Mesenchymal stem cell (in vitro differentiated cells and primary cell): ENCODE results near the gene GIPC3.

ENCODE experiments used
- DNase-seq: peaks from one replicate; pipeline ENCODE4 v3.0.0-alpha.2; 2013
- H2AFZ ChIP-seq: one replicate; pipeline ENCODE4 v1.6.1; 2013; ENCODE audit warnings: low read depth, mild to moderate bottlenecking, control low read depth, inconsistent platforms, low read length, moderate library complexity
- H2AK5ac ChIP-seq: 2 replicates; pipeline ENCODE4 v1.6.1; 2013; ENCODE audit warnings: low read length, moderate library complexity, mild to moderate bottlenecking, inconsistent platforms; ENCODE audit not compliant: severe bottlenecking
- H2BK120ac ChIP-seq: one replicate; pipeline ENCODE4 v1.6.1; 2013; ENCODE audit warnings: low read depth, mild to moderate bottlenecking, inconsistent platforms, low read length, moderate library complexity
- H2BK12ac ChIP-seq, 2 experiments: one replicate each; pipeline ENCODE4 v1.6.1; 2013; ENCODE audit warnings: inconsistent platforms in 2 of 2, low read length in 2 of 2, mild to moderate bottlenecking in 2 of 2, moderate library complexity in 2 of 2, control low read depth in 1 of 2
- H2BK15ac ChIP-seq: one replicate; pipeline ENCODE4 v1.6.1; 2013; ENCODE audit warnings: mild to moderate bottlenecking, low read depth, inconsistent platforms; ENCODE audit not compliant: poor library complexity, severe bottlenecking
- H2BK5ac ChIP-seq: 2 replicates; pipeline ENCODE4 v1.6.1; 2013; ENCODE audit warnings: low read depth, mild to moderate bottlenecking, low read length, control low read depth, inconsistent platforms; ENCODE audit not compliant: poor library complexity, severe bottlenecking
- H3K14ac ChIP-seq, 2 experiments: one replicate each; pipeline ENCODE4 v1.6.1; 2013; ENCODE audit warnings: inconsistent platforms in 2 of 2, low read length in 2 of 2, control low read depth in 1 of 2, mild to moderate bottlenecking in 1 of 2, moderate library complexity in 1 of 2
- H3K18ac ChIP-seq, 2 experiments: one replicate each; pipeline ENCODE4 v1.6.1; 2013; ENCODE audit warnings: inconsistent platforms in 2 of 2, low read length in 2 of 2, control low read depth in 1 of 2, low read depth in 1 of 2, mild to moderate bottlenecking in 1 of 2
- H3K23ac ChIP-seq, 2 experiments: one replicate each; pipeline ENCODE4 v1.6.1; 2013; ENCODE audit warnings: inconsistent platforms in 2 of 2, low read length in 2 of 2, mild to moderate bottlenecking in 2 of 2, moderate library complexity in 2 of 2, control low read depth in 1 of 2
- H3K27ac ChIP-seq: 2 replicates; pipeline ENCODE4 v1.5.1; 2013; ENCODE audit warnings: mild to moderate bottlenecking, moderate library complexity, low read length, control low read depth, inconsistent platforms; ENCODE audit not compliant: poor library complexity, severe bottlenecking
- H3K27me3 ChIP-seq, 2 experiments: 2 replicates each; pipeline versions ENCODE4 v1.6.1 to v1.7.0; 2013; ENCODE audit warnings: low read length in 2 of 2, mild to moderate bottlenecking in 2 of 2, moderate library complexity in 2 of 2, control low read depth in 1 of 2, inconsistent platforms in 1 of 2; ENCODE audit not compliant: control insufficient read depth in 1 of 2, insufficient read depth in 1 of 2
- H3K36me3 ChIP-seq, 2 experiments: 2 replicates each; pipeline versions ENCODE4 v1.6.1 to v1.7.0; 2013; ENCODE audit warnings: low read length in 2 of 2, control low read depth in 1 of 2, inconsistent platforms in 1 of 2, low read depth in 1 of 2, mild to moderate bottlenecking in 1 of 2; ENCODE audit not compliant: insufficient read depth in 2 of 2, control insufficient read depth in 1 of 2
- H3K4ac ChIP-seq, 2 experiments: one replicate each; pipeline ENCODE4 v1.6.1; 2013; ENCODE audit warnings: inconsistent platforms in 2 of 2, low read length in 2 of 2, mild to moderate bottlenecking in 2 of 2, moderate library complexity in 2 of 2, control low read depth in 1 of 2, low read depth in 1 of 2
- H3K4me1 ChIP-seq: 2 replicates; pipeline ENCODE4 v1.6.1; 2013; ENCODE audit warnings: low read depth, low read length, control low read depth; ENCODE audit not compliant: control insufficient read depth, insufficient read depth
- H3K4me2 ChIP-seq: 2 replicates; pipeline ENCODE4 v1.6.1; 2013; ENCODE audit warnings: low read length, mild to moderate bottlenecking, inconsistent platforms; ENCODE audit not compliant: poor library complexity, severe bottlenecking
- H3K4me3 ChIP-seq, 2 experiments: 2 replicates each; pipeline versions ENCODE4 v1.5.1 to v1.7.0; 2013; ENCODE audit warnings: low read length in 2 of 2, mild to moderate bottlenecking in 2 of 2, control low read depth in 1 of 2, low read depth in 1 of 2; ENCODE audit not compliant: insufficient read depth in 1 of 2
- H3K79me1 ChIP-seq: replicated peaks from 2 replicates; pipeline ENCODE4 v1.6.1; 2013; ENCODE audit warnings: mild to moderate bottlenecking, control low read depth, low read length, inconsistent platforms; ENCODE audit not compliant: poor library complexity, severe bottlenecking
- H3K9ac ChIP-seq: 2 replicates; pipeline ENCODE4 v1.7.0; 2013; ENCODE audit warnings: mild to moderate bottlenecking, low read length, moderate library complexity
- H3K9me3 ChIP-seq: 2 replicates; pipeline ENCODE4 v1.7.0; 2013; ENCODE audit warnings: mild to moderate bottlenecking, low read length; ENCODE audit not compliant: control insufficient read depth
- H4K8ac ChIP-seq: one replicate; pipeline ENCODE4 v1.6.1; 2013; ENCODE audit warnings: inconsistent platforms, mild to moderate bottlenecking, low read length, moderate library complexity
- H4K91ac ChIP-seq: one replicate; pipeline ENCODE4 v1.6.1; 2013; ENCODE audit warnings: mild to moderate bottlenecking, low read length, inconsistent platforms
- WGBS: methylation state at CpG from one replicate; pipeline ENCODE4 v1.1.7; 2013; ENCODE audit warnings: mixed read lengths; 5-methylcytosine and 5-hydroxymethylcytosine counted together

GIPC3 gene

DNA sequence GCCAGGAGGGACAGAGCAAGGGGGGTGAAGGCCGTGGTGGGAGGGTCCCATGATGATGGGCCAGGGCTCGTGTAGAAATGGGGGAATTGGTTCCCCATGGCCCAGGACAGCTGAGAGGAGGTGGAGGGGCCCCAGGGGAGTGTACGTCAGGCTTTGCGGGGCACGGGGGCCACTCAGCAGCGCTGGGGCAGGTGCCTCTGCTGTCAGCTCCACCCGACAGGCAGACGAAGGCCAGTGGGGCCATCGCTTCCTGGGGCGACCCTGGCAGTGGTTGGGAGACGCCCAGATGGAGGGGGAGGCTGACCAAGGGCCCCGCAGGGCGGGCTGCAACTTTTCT lies 48.2 kb upstream of the GIPC3 start:
- Histone ChIP-seq H3K4me1 (peaks cover 19% of the 10 kb centered on the region), H3K27ac (no peak overlapping the region), H3K79me1 (peaks cover 3% of the 10 kb centered on the region), H3K4ac (peak overlapping the region in 1 of 2 experiments; percentile 13), H3K14ac (no peak overlapping the region), H3K36me3 (peaks cover 46 to 71% of the 10 kb centered on the region in 2 experiments), H3K18ac (no peak overlapping the region), H2AK5ac (no peak overlapping the region), H4K8ac (no peak overlapping the region), H2BK15ac (no peak overlapping the region), H3K9ac (no peak overlapping the region), H2BK120ac (no peak overlapping the region), H3K23ac (no peak overlapping the region), H3K27me3 (no peaks in the 10 kb centered on the region), H2AFZ (no peak overlapping the region), H2BK5ac (no peak overlapping the region), H4K91ac (no peak overlapping the region), H3K4me2 (no peak overlapping the region), H2BK12ac (no peak overlapping the region), H3K4me3 (no peak overlapping the region), H3K9me3 (no peaks in the 10 kb centered on the region)
- no peak for DNase-seq
- WGBS, result 82% methylated on average over 13 of the region's 13 CpGs

DNA sequence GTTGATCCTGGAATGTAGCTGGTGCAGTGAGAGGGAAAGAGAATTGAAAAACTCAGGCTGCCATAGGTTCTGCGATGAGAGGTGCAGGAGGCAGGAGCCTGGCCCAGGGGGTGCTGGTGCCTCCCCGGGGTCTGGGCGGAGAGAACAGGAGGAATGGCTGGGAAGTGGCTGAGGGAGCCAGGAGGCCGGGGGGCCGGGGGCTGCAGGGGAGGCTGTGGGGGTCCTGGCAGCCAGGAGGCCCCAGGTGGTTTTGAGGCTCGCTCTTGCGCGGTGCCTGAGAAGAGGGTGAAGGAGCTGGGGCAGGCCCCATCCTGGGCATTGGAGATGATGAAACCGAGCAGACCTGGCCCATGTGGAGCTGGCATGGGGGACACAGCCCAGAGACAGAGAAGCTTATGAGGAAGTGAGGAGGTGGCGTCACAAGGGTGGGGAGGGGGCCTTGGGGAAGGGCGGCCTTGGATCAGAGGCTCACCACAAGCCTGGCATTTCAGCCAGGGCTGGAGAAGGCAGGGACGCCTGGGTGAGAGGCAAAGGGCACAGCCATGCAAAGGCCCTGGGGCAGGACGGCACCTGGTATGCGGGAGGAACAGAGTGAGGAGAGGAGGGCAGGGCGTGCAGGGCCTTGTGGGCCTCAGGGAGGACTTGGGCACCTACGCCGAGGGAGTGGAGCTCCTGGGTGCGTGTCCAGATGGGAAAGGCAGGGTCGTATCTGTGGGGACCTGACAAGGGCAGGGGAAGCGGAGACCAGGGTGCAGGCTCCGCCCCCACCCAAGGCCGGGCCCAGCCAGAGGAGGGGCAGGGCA lies 47.6 kb upstream of the GIPC3 start:
- Histone ChIP-seq H3K4me3 (no peak overlapping the region), H2AFZ (no peak overlapping the region), H3K14ac (no peak overlapping the region), H3K27me3 (no peaks in the 10 kb centered on the region), H3K4ac (peak overlapping the region in 1 of 2 experiments; percentile 13), H3K4me2 (no peak overlapping the region), H3K4me1 (peaks cover 19% of the 10 kb centered on the region), H2BK15ac (no peak overlapping the region), H2BK120ac (no peak overlapping the region), H4K91ac (peak overlapping the region; percentile 15), H3K9me3 (no peaks in the 10 kb centered on the region), H4K8ac (no peak overlapping the region), H3K18ac (peak overlapping the region in 1 of 2 experiments; percentile 74), H3K27ac (no peak overlapping the region), H2BK5ac (no peak overlapping the region), H3K79me1 (peaks cover 3% of the 10 kb centered on the region), H3K36me3 (peaks cover 41 to 68% of the 10 kb centered on the region in 2 experiments), H2BK12ac (peak overlapping the region in 1 of 2 experiments; percentile 64), H2AK5ac (no peak overlapping the region), H3K9ac (no peak overlapping the region), H3K23ac (no peak overlapping the region)
- no peak for DNase-seq
- WGBS, result 89% methylated on average over 20 of the region's 22 CpGs

DNA sequence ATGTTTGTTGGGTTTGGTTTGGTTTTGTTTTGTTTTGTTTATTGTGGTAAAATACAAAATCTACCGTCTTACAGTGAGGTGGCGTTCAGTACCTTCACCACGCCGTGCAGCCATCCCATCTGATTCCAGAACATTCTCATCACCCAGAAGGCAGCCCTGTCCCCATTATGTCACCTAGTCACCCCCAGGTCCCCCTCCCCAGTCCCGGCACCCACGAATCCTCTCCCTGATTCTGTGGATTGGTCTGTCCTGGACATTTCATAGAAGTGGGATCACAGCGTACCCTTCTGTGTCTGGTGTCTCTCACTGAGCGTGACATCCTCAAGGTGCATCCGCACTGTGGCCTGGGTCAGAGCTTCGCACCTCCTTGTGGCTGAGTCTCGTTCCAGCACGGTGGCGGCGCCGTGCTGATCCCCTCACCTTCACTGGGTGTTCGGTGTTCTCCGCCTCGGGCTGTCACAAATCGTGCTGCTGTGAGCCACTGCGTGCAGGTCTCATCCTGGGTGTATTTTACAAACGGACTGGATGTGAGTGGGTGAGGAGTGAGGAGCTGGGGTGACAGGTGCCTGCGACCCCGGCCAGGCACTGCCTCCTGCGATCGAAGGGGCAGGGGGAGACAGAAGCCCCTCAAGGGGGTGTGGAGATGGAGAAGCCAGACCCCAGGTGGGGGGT lies 46.9 kb upstream of the GIPC3 start:
- Histone ChIP-seq H3K36me3 (peaks cover 34 to 68% of the 10 kb centered on the region in 2 experiments), H3K4me2 (no peak overlapping the region), H3K9ac (no peak overlapping the region), H3K18ac (no peak overlapping the region), H3K79me1 (peaks cover 2% of the 10 kb centered on the region), H3K4ac (no peak overlapping the region), H3K9me3 (no peaks in the 10 kb centered on the region), H4K8ac (no peak overlapping the region), H3K27me3 (no peaks in the 10 kb centered on the region), H2BK15ac (peak overlapping the region; percentile 23), H3K4me3 (no peak overlapping the region), H4K91ac (no peak overlapping the region), H2BK12ac (peak overlapping the region in 1 of 2 experiments; percentile 31), H2BK120ac (no peak overlapping the region), H3K27ac (no peak overlapping the region), H3K4me1 (peaks cover 19% of the 10 kb centered on the region), H3K23ac (no peak overlapping the region), H2AFZ (no peak overlapping the region), H2BK5ac (no peak overlapping the region), H2AK5ac (no peak overlapping the region), H3K14ac (no peak overlapping the region)
- no peak for DNase-seq
- WGBS, result 86% methylated on average over 25 of the region's 25 CpGs

DNA sequence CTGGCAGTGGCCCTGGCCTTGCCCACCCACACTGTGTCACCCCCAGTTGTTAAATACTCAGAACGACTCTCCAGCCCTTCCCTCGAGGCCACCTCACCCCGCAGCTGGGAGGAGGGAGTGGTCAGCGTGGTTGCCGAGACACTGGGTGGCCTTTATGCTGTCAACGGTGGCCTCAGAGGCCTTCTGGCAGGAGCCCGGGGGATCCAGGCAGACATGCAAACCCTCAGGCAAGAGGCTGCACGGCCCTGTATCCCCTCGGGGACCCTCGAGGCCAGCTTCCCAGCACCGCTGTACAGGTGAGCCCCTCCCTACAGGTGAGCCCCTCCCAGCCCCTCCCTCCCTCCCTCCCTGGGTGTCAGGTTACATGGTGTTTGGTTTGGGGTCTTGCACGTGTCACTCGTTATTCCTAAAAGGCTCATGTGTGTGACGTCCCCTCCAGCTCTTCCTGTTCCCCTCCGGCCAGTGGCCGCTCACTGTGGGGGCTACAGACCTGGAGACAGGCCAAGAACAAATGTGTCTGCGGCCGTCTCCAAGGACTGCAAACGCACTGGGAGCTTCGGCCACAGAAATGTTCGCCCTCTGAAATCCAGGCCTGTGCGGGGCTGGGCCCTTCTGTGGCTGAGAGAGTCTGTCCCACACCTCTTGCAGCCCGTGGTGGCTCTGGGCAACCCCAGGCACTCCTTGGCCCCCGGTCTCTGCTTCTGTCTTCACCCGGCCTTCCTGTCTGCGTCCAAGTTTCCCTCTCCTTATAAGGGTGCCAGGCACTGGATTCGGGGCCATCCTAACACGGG lies 46.1 kb upstream of the GIPC3 start, which contains the start of gene TEKTIP1:
Gene TEKTIP1, plus strand, starts transcription at position 210 of the 791 bp plus-strand sequence. Its CDS starts 4 bp downstream, at position 214.
- peak; percentile 34 for DNase-seq
- 72% methylated on average over 28 of the region's 28 CpGs for WGBS
- H3K23ac ChIP-seq, result no peak within 1 kb of the TSS

More for the DNA sequence above, 46.1 kb upstream of the GIPC3 start, which contains the start of gene TEKTIP1:
- Histone ChIP-seq H4K91ac (peak within 1 kb of the TSS; percentile 15), H3K4ac (no peak within 1 kb of the TSS), H3K9me3 (no peaks in the 10 kb centered on the region), H3K36me3 (peaks cover 26 to 68% of the 10 kb centered on the region in 2 experiments), H2BK5ac (no peak within 1 kb of the TSS), H3K27ac (no peak within 1 kb of the TSS), H3K4me1 (peaks cover 19% of the 10 kb centered on the region), H3K4me3 (no peak within 1 kb of the TSS), H2AK5ac (no peak within 1 kb of the TSS), H3K79me1 (peaks cover 5% of the 10 kb centered on the region), H3K27me3 (no peaks in the 10 kb centered on the region), H2BK120ac (no peak within 1 kb of the TSS), H3K18ac (peak within 1 kb of the TSS in 1 of 2 experiments; percentile 74), H3K9ac (no peak within 1 kb of the TSS), H3K14ac (no peak within 1 kb of the TSS), H2BK12ac (peak within 1 kb of the TSS in 1 of 2 experiments; percentile 64), H2AFZ (no peak within 1 kb of the TSS), H2BK15ac (peak within 1 kb of the TSS; percentile 23), H3K4me2 (no peak within 1 kb of the TSS), H4K8ac (no peak within 1 kb of the TSS)
